PC-3 (cell line): ENCODE measurements around the gene COQ3.

Experiments used
- CTCF ChIP-seq: fragments of 300-600 bp; sonication (generic); conservative IDR thresholded peaks from 2 replicates; pipeline ENCODE4 v1.5.1; 2017; ENCODE audit warnings: antibody characterized with exemption, low read depth, mild to moderate bottlenecking, low read length
- EZH2 ChIP-seq: fragments of 300-600 bp; sonication (generic); IDR thresholded peaks from one replicate; pipeline ENCODE4 v1.6.1; 2017; ENCODE audit warnings: antibody characterized with exemption, mild to moderate bottlenecking, low read length; ENCODE audit not compliant: unreplicated experiment
- EZH2phosphoT487 ChIP-seq: fragments of 300-600 bp; sonication (generic); IDR thresholded peaks from 2 replicates; pipeline ENCODE4 v1.6.1; 2018; ENCODE audit warnings: mild to moderate bottlenecking, antibody characterized with exemption, low read length, borderline replicate concordance

GRCh38 chr6:99434702-99435530 is 40.9 kb upstream of the COQ3 start:
- TF ChIP-seq CTCF = peak; percentile 46
- TF ChIP-seq EZH2phosphoT487 = no peak
- no peak for TF ChIP-seq EZH2
